B cell (primary cell): ENCODE results near the gene SEMA3A. TPM values are rescaled to one million over a fixed set of nuclear protein-coding genes. Genes with fewer than 3 reads are reported as not detected.

Source experiments
- ATAC-seq: fragments of 200-7000 bp; cut with Tn5 transposase; one replicate; pipeline ENCODE4 v1.10.0; 2021; ENCODE audit warnings: low read depth, mild to moderate bottlenecking, moderate number of reproducible peaks, moderate library complexity
- CTCF ChIA-PET: fragments of 350-600 bp; sonication (Branson Sonifier 250); formaldehyde crosslinking; loops from one replicate; lab custom pipeline; 2021; ENCODE audit warnings: antibody characterized with exemption, inconsistent platforms; lab: Charles Lee
- POLR2A ChIA-PET: fragments of 350-600 bp; sonication (Branson Sonifier 250); formaldehyde crosslinking; loops from one replicate; lab custom pipeline; 2021; ENCODE audit warnings: antibody characterized with exemption; lab: Charles Lee
- DNase-seq: peaks from one replicate; pipeline ENCODE4 v3.0.0; 2013
- H2AFZ ChIP-seq: 2 replicates; pipeline ENCODE4 v1.6.1; 2012; ENCODE audit warnings: mild to moderate bottlenecking, low read depth, low read length; ENCODE audit not compliant: insufficient read depth, poor library complexity, severe bottlenecking
- H3K27ac ChIP-seq, 2 donors: 1 replicate in 1 of 2; 2 replicates in 1 of 2; pipeline ENCODE4 v1.5.1; 2012 to 2013; ENCODE audit warnings: low read length in 2 of 2, mild to moderate bottlenecking in 2 of 2, moderate library complexity in 1 of 2
- H3K27me3 ChIP-seq, 4 experiments: fragments of 200-600 bp in 1 of 4; sonication (generic) in 1 of 4; replicated peaks in 1 of 4; 1 replicate in 2 of 4; 2 replicates in 2 of 4; pipeline versions ENCODE4 v1.6.1 to v1.7.0; 2013 to 2016; ENCODE audit warnings: low read length in 3 of 4, mild to moderate bottlenecking in 2 of 4, mixed read lengths in 1 of 4, moderate library complexity in 1 of 4; ENCODE audit not compliant: insufficient read depth in 4 of 4, control insufficient read depth in 3 of 4; ENCODE audit errors: control extremely low read depth in 1 of 4
- H3K36me3 ChIP-seq, 2 experiments: replicated peaks in 1 of 2; 1 replicate in 1 of 2; 2 replicates in 1 of 2; pipeline versions ENCODE4 v1.6.1 to v1.7.1; 2013; ENCODE audit warnings: low read length in 1 of 2; ENCODE audit not compliant: insufficient read depth in 2 of 2, control insufficient read depth in 1 of 2; ENCODE audit errors: control extremely low read depth in 1 of 2, extremely low read depth in 1 of 2
- H3K4me1 ChIP-seq, 2 donors: fragments of 200-600 bp in 1 of 2; sonication (generic) in 1 of 2; 1 replicate in 1 of 2; 2 replicates in 1 of 2; pipeline versions ENCODE4 v1.5.1 to v1.6.1; 2013 to 2017; ENCODE audit warnings: low read length in 2 of 2; ENCODE audit not compliant: control insufficient read depth in 2 of 2, insufficient read depth in 2 of 2
- H3K4me2 ChIP-seq: replicated peaks from 2 replicates; pipeline ENCODE3; 2012; ENCODE audit warnings: mild to moderate bottlenecking, low read depth, low read length; ENCODE audit not compliant: poor library complexity, severe bottlenecking
- H3K4me3 ChIP-seq, 5 experiments: fragments of 200-600 bp in 1 of 5; sonication (generic) in 1 of 5; 1 replicate in 3 of 5; 2 replicates in 2 of 5; pipeline versions ENCODE4 v1.5.1 to v1.7.0; 2011 to 2016; ENCODE audit warnings: low read length in 4 of 5, mild to moderate bottlenecking in 4 of 5, low read depth in 2 of 5, control low read depth in 1 of 5, moderate library complexity in 1 of 5; ENCODE audit not compliant: insufficient read depth in 1 of 5; ENCODE audit errors: control extremely low read depth in 1 of 5, extremely low read depth in 1 of 5
- H3K79me2 ChIP-seq: fragments of 200-600 bp; sonication (generic); one replicate; pipeline ENCODE4 v1.6.0; 2016; ENCODE audit warnings: low read length; ENCODE audit not compliant: control insufficient read depth, insufficient read depth
- H3K9ac ChIP-seq: fragments of 200-600 bp; sonication (generic); 2 replicates; pipeline ENCODE4 v1.6.1; 2017; ENCODE audit warnings: mild to moderate bottlenecking, low read length, moderate library complexity
- H3K9me3 ChIP-seq, 3 donors: one replicate each; pipeline versions ENCODE4 v1.6.1 to v1.7.1; 2013; ENCODE audit warnings: low read length in 2 of 3; ENCODE audit not compliant: control insufficient read depth in 2 of 3, insufficient read depth in 1 of 3; ENCODE audit errors: control extremely low read depth in 1 of 3
- H4K20me1 ChIP-seq: 2 replicates; pipeline ENCODE4 v1.6.0; 2012; ENCODE audit warnings: mild to moderate bottlenecking, low read length; ENCODE audit not compliant: insufficient read depth, control insufficient read depth, poor library complexity, severe bottlenecking
- H3K27ac Mint-ChIP-seq: one replicate; pipeline ENCODE4 v1.8.0; 2021; ENCODE audit warnings: mixed read lengths
- H3K27me3 Mint-ChIP-seq: one replicate; pipeline ENCODE4 v1.8.0; 2021; ENCODE audit warnings: mixed read lengths
- H3K4me1 Mint-ChIP-seq: one replicate; pipeline ENCODE4 v1.8.0; 2021; ENCODE audit warnings: mixed read lengths
- H3K4me3 Mint-ChIP-seq: one replicate; pipeline ENCODE4 v1.8.0; 2021; ENCODE audit warnings: mixed read lengths
- H3K9me3 Mint-ChIP-seq: one replicate; pipeline ENCODE4 v1.8.0; 2022; ENCODE audit warnings: mixed read lengths; ENCODE audit not compliant: insufficient read depth
- CTCF ChIP-seq: fragments of 200-600 bp; IDR thresholded peaks from one replicate; pipeline ENCODE4 v1.8.0; 2022; ENCODE audit warnings: antibody characterized with exemption, mild to moderate bottlenecking
- EZH2 ChIP-seq: IDR thresholded peaks from 2 replicates; pipeline ENCODE4 v1.6.1; 2012; ENCODE audit warnings: borderline replicate concordance, low read depth, mild to moderate bottlenecking, moderate library complexity, low read length; ENCODE audit not compliant: insufficient read depth, poor library complexity, severe bottlenecking
- WGBS: methylation state at CpG from one replicate; pipeline ENCODE4 v1.1.5; 2013; ENCODE audit warnings: missing lambda C conversion rate; ENCODE audit not compliant: insufficient coverage; 5-methylcytosine and 5-hydroxymethylcytosine counted together
- intact Hi-C: fragments of 100-400 bp; cut with micrococcal nuclease; formaldehyde crosslinking; loops from one replicate; pipeline ENCODE4 v1.10.0; 2022
- polyA plus RNA-seq: library from polyadenylated mRNA; depleted of rRNA; stranded (reverse); fragments of >200 nt; gene quantifications from 2 replicates; pipeline ENCODE4 v1.2.3, GENCODE V29; 2012
- total RNA-seq, 2 donors: library from RNA; stranded (reverse); fragments of 120-200 nt in 1 of 2; gene quantifications; 1 replicate in 1 of 2; 2 replicates in 1 of 2; pipeline versions ENCODE4 v1.2.3 to v1.2.4, GENCODE V29; 2013 to 2022

The SEMA3A gene
- total and polyA plus RNA-seq, 2 donors (not counting 1 experiment from before 2014, with no cell fraction given), result not detected

- H3K9me3 ChIP-seq, result no peaks in the 10 kb centered on the region
- H3K4me3 ChIP-seq, result no peak overlapping the region
- ChIA-PET CTCF (no interaction called here), POLR2A (no interaction called here)
- H3K9ac ChIP-seq, result no peak overlapping the region
- TF ChIP-seq CTCF, result no peak
- no peaks in the 10 kb centered on the region for H3K27me3 ChIP-seq
- no peak for DNase-seq
- H3K4me1 ChIP-seq, result no peaks in the 10 kb centered on the region
- ATAC-seq, result no peak
- Mint-ChIP-seq H3K27me3 (no peaks in the 10 kb centered on the region), H3K4me3 (no peak overlapping the region), H3K4me1 (no peaks in the 10 kb centered on the region), H3K9me3 (no peaks in the 10 kb centered on the region), H3K27ac (no peak overlapping the region)
- no peaks in the 10 kb centered on the region for H4K20me1 ChIP-seq
- no peaks in the 10 kb centered on the region for H3K36me3 ChIP-seq
- H3K27ac ChIP-seq, result no peak overlapping the region
- H3K79me2 ChIP-seq, result no peaks in the 10 kb centered on the region
- intact Hi-C loops, result no loop called here
- H2AFZ ChIP-seq, result no peak overlapping the region
- no peak overlapping the region for H3K4me2 ChIP-seq
Observed at GRCh38 chr7:84188786-84189405, 5.7 kb downstream of the SEMA3A start.

GRCh38 chr7:84187813-84188510 lies 6.6 kb downstream of the SEMA3A start:
- Mint-ChIP-seq H3K27ac (no peak overlapping the region), H3K27me3 (no peaks in the 10 kb centered on the region), H3K4me3 (no peak overlapping the region), H3K9me3 (no peaks in the 10 kb centered on the region), H3K4me1 (no peaks in the 10 kb centered on the region)
- intact Hi-C loops, result no loop called here
- TF ChIP-seq EZH2 (no peak), CTCF (no peak)
- no peak overlapping the region for H3K4me3 ChIP-seq
- no peaks in the 10 kb centered on the region for H3K27me3 ChIP-seq
- 100% methylated on average over 1 of the region's 2 CpGs for WGBS
- no peaks in the 10 kb centered on the region for H3K9me3 ChIP-seq
- H3K4me1 ChIP-seq, result no peaks in the 10 kb centered on the region
- no peaks in the 10 kb centered on the region for H4K20me1 ChIP-seq
- ATAC-seq (no peak), DNase-seq (no peak)
- no peaks in the 10 kb centered on the region for H3K79me2 ChIP-seq
- H3K4me2 ChIP-seq, result no peak overlapping the region
- H3K27ac ChIP-seq, result no peak overlapping the region
- CTCF ChIA-PET, result no interaction called here
- POLR2A ChIA-PET, result no interaction called here
- H3K36me3 ChIP-seq, result no peaks in the 10 kb centered on the region
- no peak overlapping the region for H2AFZ ChIP-seq
- H3K9ac ChIP-seq, result no peak overlapping the region
